HG02970 (cell line): Measurements from ENCODE around the gene SPATS2.
A peak's percentile ranks its signal among the peaks of the same experiment; 100 is the strongest.
"Not testable (repeated sequence)": the region's sequence is repeated elsewhere in the genome, so short reads cannot be mapped to it uniquely, and the experiment has no call there.

ENCODE experiments used
- ATAC-seq: cut with Tn5 transposase; IDR thresholded peaks from one replicate; pipeline ENCODE4 v1.9.1; 2021; ENCODE audit warnings: mild to moderate bottlenecking, moderate library complexity, moderate number of reproducible peaks; ENCODE audit not compliant: unreplicated experiment, low FRiP score

The SPATS2 gene

GRCh38 chr12:49367381-49368239 lies at the start of gene SPATS2:
TSS of gene SPATS2 (plus strand) at chr12:49367462. CDS start at chr12:49461013, 93,551 bp downstream.
- no peak for ATAC-seq

- ATAC-seq, result not testable (repeated sequence)
Measured at GRCh38 chr12:49320411-49321103, 46.7 kb upstream of the SPATS2 start.

- no peak for ATAC-seq
Measured at GRCh38 chr12:49322367-49322707, 44.9 kb upstream of the SPATS2 start.

- ATAC-seq, result peak; percentile 97
Measured at GRCh38 chr12:49322708-49323523, 44.3 kb upstream of the SPATS2 start, which contains the start of gene TROAP. TSS of gene TROAP (plus strand) at chr12:49323255. CDS start at chr12:49323609, 354 bp downstream.

GRCh38 chr12:49323524-49324097 lies 43.7 kb upstream of the SPATS2 start:
- ATAC-seq, result no peak

- no peak for ATAC-seq
Measured at GRCh38 chr12:49325606-49326005, 41.7 kb upstream of the SPATS2 start.

GRCh38 chr12:49327368-49327767 lies 39.9 kb upstream of the SPATS2 start:
- no peak for ATAC-seq

GRCh38 chr12:49327887-49328286 lies 39.4 kb upstream of the SPATS2 start:
- ATAC-seq, result no peak

- no peak for ATAC-seq
Measured at GRCh38 chr12:49328816-49329215, 38.4 kb upstream of the SPATS2 start.

- no peak for ATAC-seq
Measured at GRCh38 chr12:49330032-49330619, 37.1 kb upstream of the SPATS2 start.

GRCh38 chr12:49330631-49331379 lies 36.5 kb upstream of the SPATS2 start:
- no peak for ATAC-seq

GRCh38 chr12:49331380-49332222 lies 35.7 kb upstream of the SPATS2 start:
- no peak for ATAC-seq

- ATAC-seq, result no peak
Measured at GRCh38 chr12:49332441-49332861, 34.8 kb upstream of the SPATS2 start.

- no peak for ATAC-seq
Measured at GRCh38 chr12:49332891-49333371, 34.3 kb upstream of the SPATS2 start.

GRCh38 chr12:49333778-49334177 lies 33.5 kb upstream of the SPATS2 start:
- not testable (repeated sequence) for ATAC-seq

- ATAC-seq, result no peak
Measured at GRCh38 chr12:49334226-49334625, 33.0 kb upstream of the SPATS2 start.

- no peak for ATAC-seq
Measured at GRCh38 chr12:49334681-49335080, 32.6 kb upstream of the SPATS2 start.
